HG03439 (cell line): ENCODE results near the gene CEP72.
"Not testable (repeated sequence)": the region's sequence is repeated elsewhere in the genome, so short reads cannot be mapped to it uniquely, and the experiment has no call there.

Experiments
- ATAC-seq: cut with Tn5 transposase; IDR thresholded peaks from one replicate; pipeline ENCODE4 v1.9.1; 2021; ENCODE audit warnings: mild to moderate bottlenecking, moderate library complexity; ENCODE audit not compliant: unreplicated experiment

The CEP72 gene

DNA sequence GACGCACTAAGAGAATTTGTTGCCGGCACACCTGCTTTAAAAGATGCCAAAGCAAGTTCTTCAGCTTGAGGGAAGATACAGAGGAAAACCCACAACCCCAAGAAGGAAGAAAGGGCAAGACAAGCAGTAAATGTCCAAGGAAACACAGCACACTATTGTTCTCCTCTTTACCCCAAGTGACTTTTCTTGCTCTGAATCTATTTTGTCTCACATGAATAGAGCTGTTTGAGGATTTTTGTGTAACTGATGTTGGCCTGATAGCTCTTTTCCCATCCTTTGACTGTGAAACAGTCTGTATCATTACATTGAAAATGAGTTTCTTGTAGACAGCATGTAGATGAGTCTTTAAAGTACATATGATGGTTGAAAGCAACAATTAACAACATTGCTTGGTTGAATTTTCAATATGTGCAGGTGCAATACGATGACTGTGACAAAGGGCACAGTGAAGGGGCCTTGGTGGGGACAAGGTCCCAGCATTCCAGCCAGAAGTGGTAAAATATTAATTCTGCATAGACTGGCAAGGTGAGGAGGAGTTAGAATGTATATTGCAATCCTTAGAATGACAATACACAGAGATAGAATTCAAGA is 16.8 kb upstream of the CEP72 start:
- ATAC-seq: no peak

DNA sequence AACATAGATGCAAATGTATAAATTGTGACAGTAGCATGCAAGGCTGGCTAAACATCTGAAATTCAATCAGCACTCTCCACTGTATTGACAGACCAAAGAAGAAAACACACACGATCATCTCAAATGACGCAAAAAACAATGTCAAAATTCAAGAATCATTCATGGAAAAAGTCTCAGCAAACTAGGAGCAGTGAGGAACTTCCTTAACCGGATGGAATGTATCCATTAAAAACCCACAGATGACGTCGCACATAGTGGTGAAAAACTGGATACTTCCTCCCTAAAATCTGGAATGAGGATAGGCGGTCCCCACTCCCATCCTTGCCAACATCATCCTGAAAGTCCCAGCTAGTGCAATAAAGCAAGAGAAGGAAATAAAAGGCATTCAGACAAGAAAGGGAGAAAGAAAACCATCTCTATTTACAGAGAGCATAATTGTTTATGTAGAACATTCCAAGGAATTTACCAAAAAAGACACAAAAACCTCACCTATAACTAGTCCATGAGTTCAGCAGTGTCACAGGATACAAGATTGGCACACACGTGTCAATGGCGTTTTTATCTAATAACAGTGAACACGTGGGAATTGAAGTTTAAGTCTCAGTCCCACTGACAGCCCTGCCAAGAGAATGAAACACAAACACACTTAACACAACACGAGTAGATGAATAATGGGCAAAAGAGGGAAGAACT is 14.1 kb upstream of the CEP72 start:
- no peak for ATAC-seq

- ATAC-seq: no peak
These were observed 13.6 kb upstream of the CEP72 start for GRCh38 chr5:598564-598890.

- ATAC-seq: no peak
These were observed 11.1 kb upstream of the CEP72 start for GRCh38 chr5:600886-601541.

- ATAC-seq: no peak
These were observed 10.2 kb upstream of the CEP72 start for GRCh38 chr5:601771-602465.

- ATAC-seq: no peak
These were observed 9.6 kb upstream of the CEP72 start for GRCh38 chr5:602466-603035.

- ATAC-seq: no peak
These were observed 8.8 kb upstream of the CEP72 start for GRCh38 chr5:603081-603998.

- no peak for ATAC-seq
These were observed 7.7 kb upstream of the CEP72 start for GRCh38 chr5:604391-604831.

DNA sequence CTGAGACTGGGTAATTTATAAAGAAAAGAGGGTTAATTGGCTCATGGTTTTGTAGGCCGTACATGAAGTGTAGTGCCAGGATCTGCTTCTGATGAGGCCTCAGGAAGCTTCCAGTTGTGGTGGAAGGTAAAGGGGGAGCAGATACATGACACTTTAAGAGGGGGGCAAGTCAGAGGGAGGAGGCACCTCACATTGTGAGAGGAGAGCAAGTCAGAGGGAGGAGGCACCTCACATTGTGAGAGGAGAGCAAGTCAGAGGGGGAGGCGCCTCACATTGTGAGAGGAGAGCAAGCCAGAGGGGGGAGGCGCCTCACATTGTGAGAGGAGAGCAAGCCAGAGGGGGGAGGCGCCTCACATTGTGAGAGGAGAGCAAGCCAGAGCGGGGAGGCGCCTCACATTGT is 7.0 kb upstream of the CEP72 start:
- ATAC-seq: not testable (repeated sequence)

DNA sequence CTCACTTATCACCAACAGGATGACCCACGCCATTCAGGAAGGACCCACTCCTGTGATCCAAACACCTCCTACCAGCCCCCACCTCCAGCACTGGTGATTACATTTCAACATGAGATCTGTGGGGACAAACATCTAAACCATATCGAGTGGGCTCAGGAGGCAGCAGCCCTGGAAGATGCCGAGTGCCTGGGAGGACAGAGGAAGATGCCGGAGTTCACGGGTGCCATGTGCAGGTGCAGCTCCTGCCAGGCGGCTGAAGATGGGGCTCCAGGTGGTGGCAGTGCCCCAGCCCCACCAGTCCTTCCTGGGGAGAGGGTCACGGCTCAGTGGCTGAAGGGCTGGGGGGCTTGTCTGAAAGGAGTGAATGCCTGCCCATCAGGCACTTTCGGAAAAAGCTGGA is 6.1 kb upstream of the CEP72 start:
- no peak for ATAC-seq

DNA sequence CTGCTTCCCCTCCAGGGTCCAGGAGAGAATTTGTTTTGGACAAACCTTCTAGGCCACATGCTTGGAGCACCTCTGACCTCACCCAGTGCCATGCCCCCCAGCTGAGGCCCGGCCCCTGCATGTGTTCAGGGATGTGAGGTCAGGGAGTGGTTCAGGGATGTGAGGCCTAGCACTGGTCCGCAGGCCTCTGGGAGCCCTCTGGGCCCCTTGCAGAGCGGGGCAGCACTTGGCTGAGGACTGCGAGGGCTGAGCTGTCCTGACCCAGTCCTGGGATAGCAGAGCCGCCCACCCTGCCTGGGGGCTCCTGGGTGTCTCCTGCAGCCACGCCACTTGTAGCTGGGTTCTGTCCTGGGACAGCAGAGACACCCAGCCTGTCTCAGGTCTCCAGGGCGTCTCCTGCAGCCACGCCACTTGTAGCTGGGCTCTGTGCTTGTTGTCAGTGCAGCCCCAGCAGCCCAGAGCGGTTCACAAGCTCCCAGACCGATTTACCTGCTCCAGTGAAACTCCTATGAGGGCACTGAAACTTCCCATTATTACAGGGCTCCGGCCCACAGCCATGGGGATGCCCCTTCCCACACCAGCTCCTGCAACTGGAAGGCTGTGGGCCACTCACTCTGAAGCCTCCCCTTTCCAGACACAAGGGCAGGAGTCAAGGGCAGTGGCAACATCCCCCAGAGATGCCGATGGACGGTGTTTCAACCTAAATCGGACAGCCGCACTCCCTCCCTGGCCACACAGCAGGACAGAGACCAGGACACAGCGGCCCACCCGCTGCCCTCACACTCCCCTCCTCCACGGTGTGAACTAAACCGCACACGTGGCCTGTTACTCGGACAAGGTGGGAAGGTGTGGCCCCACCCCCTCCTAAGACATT is 5.4 kb upstream of the CEP72 start:
- ATAC-seq: no peak

- ATAC-seq: no peak
These were observed 4.4 kb upstream of the CEP72 start for GRCh38 chr5:607541-608428.

DNA sequence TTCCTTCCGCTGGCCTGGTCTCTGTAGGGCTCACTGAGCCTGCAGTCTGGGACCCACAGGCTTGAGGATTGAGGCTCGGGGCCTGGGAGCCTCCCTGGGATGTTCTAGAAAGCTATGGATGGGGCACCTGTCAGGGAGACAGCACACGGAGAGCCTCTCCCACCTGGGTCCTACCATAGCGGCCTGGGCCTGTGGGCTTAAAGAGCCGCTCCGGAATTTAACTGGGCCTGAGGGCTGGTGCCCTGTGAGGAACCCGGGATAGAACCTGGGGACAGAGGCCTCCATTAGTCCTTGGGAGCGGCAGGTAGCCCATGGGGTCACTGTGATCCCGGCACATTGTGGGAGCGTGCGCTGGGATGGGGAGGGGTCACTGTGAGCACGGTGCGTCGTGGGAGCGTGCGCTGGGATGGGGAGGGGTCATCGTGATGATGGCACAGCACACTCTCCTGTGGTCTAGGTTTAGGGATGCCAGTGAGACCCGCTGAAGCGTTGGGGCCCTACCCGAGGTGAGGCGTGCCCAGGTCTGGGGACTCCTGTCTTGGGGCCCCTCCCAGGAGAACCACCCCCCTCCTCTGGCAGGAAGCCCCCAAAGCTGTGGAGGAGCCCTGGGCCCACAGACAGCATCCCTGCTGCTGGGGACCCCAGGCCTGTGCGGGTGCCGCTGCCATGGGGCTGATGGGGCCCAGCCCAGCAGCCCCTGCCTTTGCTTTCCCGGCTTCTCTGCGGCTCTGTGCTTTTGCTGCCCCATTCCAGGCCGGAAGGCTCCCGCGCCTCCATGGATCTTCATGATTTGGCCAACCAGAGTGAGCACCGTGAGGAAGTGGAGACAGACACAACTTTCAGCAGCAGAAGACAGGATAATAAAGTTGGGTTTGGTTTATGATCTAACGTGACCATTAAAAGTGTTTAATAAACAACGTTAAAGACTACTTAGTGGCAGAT is 3.4 kb upstream of the CEP72 start:
- no peak for ATAC-seq

- no peak for ATAC-seq
These were observed 2.6 kb upstream of the CEP72 start for GRCh38 chr5:609506-609905.

DNA sequence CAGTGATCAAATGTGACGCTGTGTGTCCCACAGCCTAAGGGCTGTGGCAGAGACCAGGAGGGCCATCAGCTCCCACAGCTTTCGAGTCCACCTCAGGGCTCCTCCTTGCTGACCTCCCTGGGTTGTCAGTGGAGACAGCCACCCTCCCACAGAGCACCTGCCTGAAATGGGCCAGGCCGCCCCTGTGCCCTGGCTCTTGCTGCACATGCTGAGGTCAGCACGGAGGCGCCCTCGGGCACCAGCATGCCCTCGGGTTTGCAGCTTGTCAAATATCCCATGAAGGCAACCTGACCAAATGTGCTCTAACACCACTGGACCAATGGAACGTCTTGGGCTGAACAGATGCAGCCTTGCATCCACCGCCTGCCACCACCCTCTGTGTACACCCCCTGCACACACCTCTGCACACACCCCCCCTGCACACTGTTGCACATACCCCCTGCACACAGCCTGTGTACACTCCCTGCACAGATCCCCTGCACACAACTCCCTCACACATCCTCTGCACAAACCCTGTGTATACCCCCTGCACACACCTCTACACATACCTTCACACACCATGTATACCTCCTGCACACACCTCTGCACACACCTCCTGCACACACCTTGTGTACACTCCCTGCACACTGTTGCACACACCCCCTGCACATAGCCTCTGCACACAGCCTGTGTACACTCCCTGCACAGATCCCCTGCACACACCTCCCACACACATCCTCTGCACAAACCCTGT is 2.0 kb upstream of the CEP72 start:
- no peak for ATAC-seq
